Measurements from ENCODE around the gene NCOA1.
A peak's percentile ranks its signal among the peaks of the same experiment; 100 is the strongest.

The NCOA1 gene

DNA sequence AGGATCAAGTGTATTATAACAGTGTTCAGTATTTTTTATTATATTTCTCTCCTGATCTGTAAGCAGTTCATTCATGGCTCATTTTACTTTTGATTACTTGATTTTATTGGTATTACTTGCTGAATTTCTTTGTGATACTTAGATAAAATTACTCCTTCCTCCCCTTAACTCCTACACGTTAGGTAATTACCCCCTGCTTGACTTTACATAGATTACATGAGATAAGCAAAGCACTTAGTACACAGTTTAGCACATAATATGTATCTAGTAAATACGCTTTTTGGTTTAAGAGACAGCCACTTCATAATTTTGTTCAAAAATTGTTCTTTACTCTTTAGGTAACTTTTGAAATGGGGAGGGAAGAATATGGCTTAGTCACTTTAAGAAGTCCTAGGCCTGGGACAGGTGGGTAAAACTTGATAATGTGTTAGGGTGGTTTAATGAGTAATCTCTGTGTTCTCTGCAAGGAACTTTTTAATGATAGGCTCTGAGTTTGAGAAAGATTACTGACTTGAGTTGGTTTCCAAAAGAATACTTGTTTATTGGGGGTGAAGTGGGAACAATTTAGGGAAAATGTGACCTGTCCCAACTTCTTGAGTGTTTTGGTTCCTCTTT lies 80.9 kb downstream of the NCOA1 start:
- Histone ChIP-seq H3K4me1 (ENCODE audit: control insufficient read depth, insufficient read depth, low read length) (peaks cover 11% of the 10 kb centered on the region), H3K4me3 (ENCODE audit: low read depth, low read length) (no peak overlapping the region), H3K27ac (ENCODE audit: extremely low read depth, low read depth, low read length) (no peak overlapping the region), H3K9me3 (ENCODE audit: control insufficient read depth, insufficient read depth, low read depth, low read length) (no peaks in the 10 kb centered on the region), H3K36me3 (ENCODE audit: control insufficient read depth in 2 of 2, insufficient read depth in 1 of 2, low read length in 2 of 2) (no peaks in the 10 kb centered on the region)
- CTCF ChIA-PET = no interaction called here
- POLR2A ChIA-PET = no interaction called here
- TF ChIP-seq ZNF843 (tag by site-specific recombination; IDR thresholded peaks at IDR 0.05) (0 out of 2 replicates have a peak, but pooled peaks have one; percentile 45), ZNF433 (tag by site-specific recombination; IDR thresholded peaks at IDR 0.05; ENCODE audit: low read depth) (no peak), EGR2 (tag by site-specific recombination; IDR thresholded peaks at IDR 0.05; ENCODE audit: low read depth) (peak; percentile 26; the same call in 1 of the 2 replicates), ZNF23 (tag by site-specific recombination; IDR thresholded peaks at IDR 0.05; ENCODE audit: borderline replicate concordance) (no peak), ZXDB (tag by site-specific recombination; IDR thresholded peaks at IDR 0.05) (0 out of 2 replicates have a peak, but pooled peaks have one; percentile 27), GLIS1 (tag by site-specific recombination; IDR thresholded peaks at IDR 0.05) (peak; percentile 28), ZNF24 (tag by site-specific recombination; IDR thresholded peaks at IDR 0.05) (no peak), WT1 (tag by site-specific recombination; IDR thresholded peaks at IDR 0.05) (peak; percentile 79), OSR2 (tag by site-specific recombination; IDR thresholded peaks at IDR 0.05) (peak; percentile 37; the same call in 1 of the 2 replicates), ZNF701 (tag by site-specific recombination; IDR thresholded peaks at IDR 0.05) (no peak), BCL11A (tag by site-specific recombination; IDR thresholded peaks at IDR 0.05; ENCODE audit: low read depth) (no peak), FEZF1 (tag by site-specific recombination; IDR thresholded peaks at IDR 0.05) (peak; percentile 48), ZFHX2 (tag by site-specific recombination; conservative IDR thresholded peaks at IDR 0.05) (peak; percentile 52), SP7 (tag by site-specific recombination; IDR thresholded peaks at IDR 0.05) (peak; percentile 88), ZSCAN30 (tag by site-specific recombination; IDR thresholded peaks at IDR 0.05) (no peak)
- TF ChIP-seq, protein P1, sequence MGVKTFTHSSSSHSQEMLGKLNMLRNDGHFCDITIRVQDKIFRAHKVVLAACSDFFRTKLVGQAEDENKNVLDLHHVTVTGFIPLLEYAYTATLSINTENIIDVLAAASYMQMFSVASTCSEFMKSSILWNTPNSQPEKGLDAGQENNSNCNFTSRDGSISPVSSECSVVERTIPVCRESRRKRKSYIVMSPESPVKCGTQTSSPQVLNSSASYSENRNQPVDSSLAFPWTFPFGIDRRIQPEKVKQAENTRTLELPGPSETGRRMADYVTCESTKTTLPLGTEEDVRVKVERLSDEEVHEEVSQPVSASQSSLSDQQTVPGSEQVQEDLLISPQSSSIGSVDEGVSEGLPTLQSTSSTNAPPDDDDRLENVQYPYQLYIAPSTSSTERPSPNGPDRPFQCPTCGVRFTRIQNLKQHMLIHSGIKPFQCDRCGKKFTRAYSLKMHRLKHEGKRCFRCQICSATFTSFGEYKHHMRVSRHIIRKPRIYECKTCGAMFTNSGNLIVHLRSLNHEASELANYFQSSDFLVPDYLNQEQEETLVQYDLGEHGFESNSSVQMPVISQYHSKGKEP (tag by site-specific recombination; IDR thresholded peaks at IDR 0.05) = no peak
- TF ChIP-seq, protein P2, sequence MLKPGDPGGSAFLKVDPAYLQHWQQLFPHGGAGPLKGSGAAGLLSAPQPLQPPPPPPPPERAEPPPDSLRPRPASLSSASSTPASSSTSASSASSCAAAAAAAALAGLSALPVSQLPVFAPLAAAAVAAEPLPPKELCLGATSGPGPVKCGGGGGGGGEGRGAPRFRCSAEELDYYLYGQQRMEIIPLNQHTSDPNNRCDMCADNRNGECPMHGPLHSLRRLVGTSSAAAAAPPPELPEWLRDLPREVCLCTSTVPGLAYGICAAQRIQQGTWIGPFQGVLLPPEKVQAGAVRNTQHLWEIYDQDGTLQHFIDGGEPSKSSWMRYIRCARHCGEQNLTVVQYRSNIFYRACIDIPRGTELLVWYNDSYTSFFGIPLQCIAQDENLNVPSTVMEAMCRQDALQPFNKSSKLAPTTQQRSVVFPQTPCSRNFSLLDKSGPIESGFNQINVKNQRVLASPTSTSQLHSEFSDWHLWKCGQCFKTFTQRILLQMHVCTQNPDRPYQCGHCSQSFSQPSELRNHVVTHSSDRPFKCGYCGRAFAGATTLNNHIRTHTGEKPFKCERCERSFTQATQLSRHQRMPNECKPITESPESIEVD (tag by site-specific recombination; IDR thresholded peaks at IDR 0.05) = peak; percentile 88
- TF ChIP-seq, protein P3, sequence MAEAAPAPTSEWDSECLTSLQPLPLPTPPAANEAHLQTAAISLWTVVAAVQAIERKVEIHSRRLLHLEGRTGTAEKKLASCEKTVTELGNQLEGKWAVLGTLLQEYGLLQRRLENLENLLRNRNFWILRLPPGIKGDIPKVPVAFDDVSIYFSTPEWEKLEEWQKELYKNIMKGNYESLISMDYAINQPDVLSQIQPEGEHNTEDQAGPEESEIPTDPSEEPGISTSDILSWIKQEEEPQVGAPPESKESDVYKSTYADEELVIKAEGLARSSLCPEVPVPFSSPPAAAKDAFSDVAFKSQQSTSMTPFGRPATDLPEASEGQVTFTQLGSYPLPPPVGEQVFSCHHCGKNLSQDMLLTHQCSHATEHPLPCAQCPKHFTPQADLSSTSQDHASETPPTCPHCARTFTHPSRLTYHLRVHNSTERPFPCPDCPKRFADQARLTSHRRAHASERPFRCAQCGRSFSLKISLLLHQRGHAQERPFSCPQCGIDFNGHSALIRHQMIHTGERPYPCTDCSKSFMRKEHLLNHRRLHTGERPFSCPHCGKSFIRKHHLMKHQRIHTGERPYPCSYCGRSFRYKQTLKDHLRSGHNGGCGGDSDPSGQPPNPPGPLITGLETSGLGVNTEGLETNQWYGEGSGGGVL (tag by site-specific recombination; IDR thresholded peaks at IDR 0.05) = peak; percentile 32; the same call in 1 of the 2 replicates

GRCh38 chr2:24576146-24576545 lies 85.1 kb downstream of the NCOA1 start:
- ChIA-PET CTCF (no interaction called here), POLR2A (no interaction called here)
- Histone ChIP-seq H3K4me3 (ENCODE audit: low read depth, low read length) (no peak overlapping the region), H3K27ac (ENCODE audit: extremely low read depth, low read depth, low read length) (no peak overlapping the region), H3K4me1 (ENCODE audit: control insufficient read depth, insufficient read depth, low read length) (peaks cover 19% of the 10 kb centered on the region), H3K36me3 (ENCODE audit: control insufficient read depth in 2 of 2, insufficient read depth in 1 of 2, low read length in 2 of 2) (no peaks in the 10 kb centered on the region), H3K9me3 (ENCODE audit: control insufficient read depth, insufficient read depth, low read depth, low read length) (no peaks in the 10 kb centered on the region)
- TF ChIP-seq ZNF501 (tag by site-specific recombination; IDR thresholded peaks at IDR 0.05) (no peak), ZNF214 (tag by site-specific recombination; IDR thresholded peaks at IDR 0.05; ENCODE audit: borderline replicate concordance) (no peak), ZNF174 (tag by site-specific recombination; IDR thresholded peaks at IDR 0.05) (no peak), ZBTB21 (tag by site-specific recombination; IDR thresholded peaks at IDR 0.05) (no peak), ZNF514 (tag by site-specific recombination; IDR thresholded peaks at IDR 0.05) (no peak), KLF9 (tag by site-specific recombination; IDR thresholded peaks at IDR 0.05; ENCODE audit: low read depth) (no peak), ZSCAN18 (tag by site-specific recombination; IDR thresholded peaks at IDR 0.05) (no peak), ZNF473 (tag by site-specific recombination; IDR thresholded peaks at IDR 0.05) (no peak), KLF17 (tag by site-specific recombination; IDR thresholded peaks at IDR 0.05) (no peak), KLF8 (tag by site-specific recombination; IDR thresholded peaks at IDR 0.05) (no peak), SCRT1 (tag by site-specific recombination; IDR thresholded peaks at IDR 0.05; ENCODE audit: borderline replicate concordance) (no peak)
